Activated CD8-positive, alpha-beta T cell treated with anti-CD3 and anti-CD28 coated beads for 36 hours (primary cell): ENCODE results near the gene CCL25. TPM values are rescaled to one million over a fixed set of nuclear protein-coding genes. Genes with fewer than 3 reads are reported as not detected.

ENCODE experiments used
- ATAC-seq: fragments of 200-7000 bp; cut with Tn5 transposase; one replicate; pipeline ENCODE4 v1.10.0; 2021; ENCODE audit warnings: mild to moderate bottlenecking, moderate library complexity
- CTCF ChIA-PET: fragments of 350-600 bp; sonication (Branson Sonifier 250); formaldehyde crosslinking; loops from one replicate; lab custom pipeline; 2021; ENCODE audit warnings: antibody characterized with exemption; lab: Charles Lee
- POLR2A ChIA-PET: fragments of 350-600 bp; sonication (Branson Sonifier 250); formaldehyde crosslinking; loops from one replicate; lab custom pipeline; 2021; ENCODE audit warnings: antibody characterized with exemption; lab: Charles Lee
- DNase-seq: peaks from one replicate; pipeline ENCODE4 v3.0.0-alpha.2; 2020
- H3K27ac Mint-ChIP-seq: one replicate; pipeline ENCODE4 v1.8.0; 2021; ENCODE audit warnings: mild to moderate bottlenecking, mixed read lengths
- H3K27me3 Mint-ChIP-seq: one replicate; pipeline ENCODE4 v1.8.0; 2021; ENCODE audit warnings: mixed read lengths
- H3K36me3 Mint-ChIP-seq: one replicate; pipeline ENCODE4 v1.8.0; 2021; ENCODE audit warnings: low read depth, mixed read lengths
- H3K4me1 Mint-ChIP-seq: one replicate; pipeline ENCODE4 v1.8.0; 2021; ENCODE audit warnings: low read depth, mixed read lengths
- H3K4me3 Mint-ChIP-seq: one replicate; pipeline ENCODE4 v1.8.0; 2021; ENCODE audit warnings: mild to moderate bottlenecking, moderate library complexity, mixed read lengths
- H3K9me3 Mint-ChIP-seq: one replicate; pipeline ENCODE4 v1.8.0; 2021; ENCODE audit warnings: mixed read lengths
- intact Hi-C: fragments of 100-400 bp; cut with micrococcal nuclease; formaldehyde crosslinking; loops from one replicate; pipeline ENCODE4 v1.10.0; 2022
- total RNA-seq, 2 experiments: library from RNA; stranded (reverse); gene quantifications; one replicate each; pipeline ENCODE4 v1.2.3, GENCODE V29; 2021
- TF ChIP-seq, protein P1 (sequence below): fragments of 200-600 bp; IDR thresholded peaks from one replicate; pipeline ENCODE4 v1.8.0; 2022; ENCODE audit warnings: antibody characterized with exemption, mild to moderate bottlenecking

Gene CCL25
- total RNA-seq, 2 experiments from 2014 or later: 0.29 TPM; not detected in 1

DNA sequence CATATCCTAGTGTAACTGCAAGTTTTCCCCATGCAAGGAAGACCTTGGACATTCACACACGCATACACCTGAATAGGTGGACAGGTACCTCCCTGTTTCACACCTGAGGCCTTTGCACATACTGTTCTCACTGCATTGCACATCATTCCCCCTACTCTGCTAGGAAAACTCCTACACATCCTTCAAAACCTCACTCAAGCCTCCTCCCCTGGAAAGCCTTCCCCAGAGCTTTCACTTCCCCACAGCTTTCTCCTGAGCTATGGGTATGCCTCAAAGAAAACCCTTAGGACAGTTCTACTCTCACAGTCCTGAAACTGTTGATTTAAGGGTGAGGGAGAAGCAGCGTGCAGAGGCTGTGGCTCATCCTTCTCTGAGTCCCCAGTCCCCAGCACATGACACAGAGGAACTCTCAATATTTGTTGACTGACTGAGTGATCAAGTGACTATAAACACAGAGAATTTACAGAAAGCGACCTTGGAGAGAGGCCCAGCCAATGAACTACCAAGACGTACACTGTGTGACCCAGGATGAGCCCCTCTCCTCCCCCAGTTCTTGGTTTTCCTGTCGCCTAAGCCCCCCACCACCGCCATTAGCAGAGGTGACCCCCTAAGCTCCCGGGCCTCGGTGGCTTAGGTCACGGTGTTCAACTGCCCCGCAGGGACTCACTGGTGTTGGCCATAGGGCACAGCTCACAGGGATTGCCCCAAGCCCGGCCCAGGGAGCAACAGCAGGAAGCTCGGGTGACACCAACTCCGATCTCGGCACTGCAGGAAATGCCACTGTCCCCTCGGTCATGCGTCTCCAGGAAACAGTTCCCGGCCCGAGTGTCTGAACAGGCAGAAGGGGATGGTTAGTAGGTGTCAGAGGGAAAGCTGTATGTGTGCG is 56.2 kb downstream of the CCL25 start:
- DNase-seq: no peak
- TF ChIP-seq, protein P1, sequence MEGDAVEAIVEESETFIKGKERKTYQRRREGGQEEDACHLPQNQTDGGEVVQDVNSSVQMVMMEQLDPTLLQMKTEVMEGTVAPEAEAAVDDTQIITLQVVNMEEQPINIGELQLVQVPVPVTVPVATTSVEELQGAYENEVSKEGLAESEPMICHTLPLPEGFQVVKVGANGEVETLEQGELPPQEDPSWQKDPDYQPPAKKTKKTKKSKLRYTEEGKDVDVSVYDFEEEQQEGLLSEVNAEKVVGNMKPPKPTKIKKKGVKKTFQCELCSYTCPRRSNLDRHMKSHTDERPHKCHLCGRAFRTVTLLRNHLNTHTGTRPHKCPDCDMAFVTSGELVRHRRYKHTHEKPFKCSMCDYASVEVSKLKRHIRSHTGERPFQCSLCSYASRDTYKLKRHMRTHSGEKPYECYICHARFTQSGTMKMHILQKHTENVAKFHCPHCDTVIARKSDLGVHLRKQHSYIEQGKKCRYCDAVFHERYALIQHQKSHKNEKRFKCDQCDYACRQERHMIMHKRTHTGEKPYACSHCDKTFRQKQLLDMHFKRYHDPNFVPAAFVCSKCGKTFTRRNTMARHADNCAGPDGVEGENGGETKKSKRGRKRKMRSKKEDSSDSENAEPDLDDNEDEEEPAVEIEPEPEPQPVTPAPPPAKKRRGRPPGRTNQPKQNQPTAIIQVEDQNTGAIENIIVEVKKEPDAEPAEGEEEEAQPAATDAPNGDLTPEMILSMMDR: no peak
- POLR2A ChIA-PET: no interaction called here
- H3K36me3 Mint-ChIP-seq: no peaks in the 10 kb centered on the region
- no peak overlapping the region for H3K27ac Mint-ChIP-seq
- no peak for ATAC-seq
- H3K9me3 Mint-ChIP-seq: no peaks in the 10 kb centered on the region
- H3K4me1 Mint-ChIP-seq: no peaks in the 10 kb centered on the region
- intact Hi-C loops: no loop called here
- no peak overlapping the region for H3K4me3 Mint-ChIP-seq
- H3K27me3 Mint-ChIP-seq: peaks cover 6% of the 10 kb centered on the region
- CTCF ChIA-PET: no interaction called here

GRCh38 chr19:8109455-8109854 is 56.9 kb downstream of the CCL25 start:
- no peak overlapping the region for H3K4me3 Mint-ChIP-seq
- no peaks in the 10 kb centered on the region for H3K4me1 Mint-ChIP-seq
- CTCF ChIA-PET: no interaction called here
- POLR2A ChIA-PET: no interaction called here
- TF ChIP-seq, protein P1: no peak
- H3K27ac Mint-ChIP-seq: no peak overlapping the region
- no peaks in the 10 kb centered on the region for H3K36me3 Mint-ChIP-seq
- peaks cover 6% of the 10 kb centered on the region for H3K27me3 Mint-ChIP-seq
- no peak for ATAC-seq
- H3K9me3 Mint-ChIP-seq: no peaks in the 10 kb centered on the region
- intact Hi-C loops: no loop called here
- DNase-seq: no peak

DNA sequence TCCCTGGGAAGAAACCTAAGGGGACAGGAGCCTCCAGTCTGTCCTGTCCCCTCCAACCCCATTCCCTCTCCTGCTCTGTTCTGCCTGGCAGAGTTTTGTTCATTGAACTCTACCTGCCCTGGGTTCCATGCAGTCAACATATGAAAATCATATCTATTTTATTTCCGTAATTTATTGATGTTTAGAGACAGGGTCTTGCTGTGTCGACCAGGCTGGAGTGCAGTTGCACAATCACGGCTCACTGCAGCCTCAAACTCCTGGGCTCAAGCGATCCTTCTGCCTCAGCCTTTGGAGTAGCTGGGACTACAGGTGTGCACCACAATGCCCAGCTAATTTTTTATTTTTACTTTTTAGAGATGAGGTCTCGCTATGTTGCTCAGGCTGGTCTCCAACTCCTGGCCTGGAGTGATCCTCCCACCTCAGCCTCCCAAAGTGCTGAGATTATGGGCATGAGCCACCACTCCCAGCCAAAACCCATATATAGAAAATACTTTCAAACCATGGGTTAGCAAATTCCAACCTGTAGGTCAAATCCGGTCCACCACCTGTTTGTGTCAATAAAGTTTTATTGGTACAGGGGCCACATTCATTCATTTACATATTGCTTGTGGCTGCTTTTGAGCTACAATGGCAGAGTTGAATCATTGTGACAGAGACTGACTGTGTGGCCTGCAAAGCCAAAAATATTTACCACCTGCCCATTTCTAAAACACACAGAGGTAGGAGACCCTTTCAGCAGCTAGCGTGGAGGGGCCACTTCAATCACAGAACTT is 57.5 kb downstream of the CCL25 start:
- no peak for DNase-seq
- CTCF ChIA-PET: no interaction called here
- Mint-ChIP-seq H3K4me3 (no peak overlapping the region), H3K27me3 (peaks cover 6% of the 10 kb centered on the region), H3K36me3 (no peaks in the 10 kb centered on the region), H3K9me3 (no peaks in the 10 kb centered on the region), H3K27ac (no peak overlapping the region), H3K4me1 (no peaks in the 10 kb centered on the region)
- TF ChIP-seq, protein P1: no peak
- ATAC-seq: no peak
- intact Hi-C loops: no loop called here
- POLR2A ChIA-PET: no interaction called here

DNA sequence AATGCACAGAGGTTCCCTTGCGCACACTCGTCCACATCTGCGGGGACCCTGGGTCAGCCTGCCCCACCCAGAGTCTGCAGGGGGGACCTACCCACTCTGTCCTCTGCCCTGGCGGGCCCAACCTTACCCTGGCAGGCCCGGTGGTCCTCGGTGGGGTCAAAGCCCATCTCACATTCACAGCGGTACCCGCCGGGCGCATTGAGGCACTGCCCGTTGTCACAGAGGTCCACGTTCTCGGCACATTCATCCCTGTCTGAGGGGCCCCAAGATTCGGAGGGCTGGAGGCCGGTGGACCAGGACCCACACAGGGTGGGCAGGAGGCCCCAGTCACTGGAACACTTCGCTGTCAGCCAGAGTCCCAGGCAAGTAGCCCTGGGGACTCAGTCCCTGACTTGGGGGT is 58.4 kb downstream of the CCL25 start:
- CTCF ChIA-PET: no interaction called here
- intact Hi-C loops: no loop called here
- TF ChIP-seq, protein P1: no peak

GRCh38 chr19:8111376-8111775 is 58.8 kb downstream of the CCL25 start:
- TF ChIP-seq, protein P1: no peak
- H3K27ac Mint-ChIP-seq: no peak overlapping the region
- H3K9me3 Mint-ChIP-seq: no peaks in the 10 kb centered on the region
- ChIA-PET POLR2A (no interaction called here), CTCF (no interaction called here)
- no peak for DNase-seq
- ATAC-seq: no peak
- intact Hi-C loops: no loop called here
- no peaks in the 10 kb centered on the region for H3K36me3 Mint-ChIP-seq
- H3K27me3 Mint-ChIP-seq: peaks cover 6% of the 10 kb centered on the region
- H3K4me3 Mint-ChIP-seq: no peak overlapping the region
- H3K4me1 Mint-ChIP-seq: no peaks in the 10 kb centered on the region

More for the DNA sequence above, 58.4 kb downstream of the CCL25 start:
- no peak overlapping the region for H3K4me3 Mint-ChIP-seq
- POLR2A ChIA-PET: no interaction called here
- H3K4me1 Mint-ChIP-seq: no peaks in the 10 kb centered on the region
- H3K36me3 Mint-ChIP-seq: no peaks in the 10 kb centered on the region
- DNase-seq (no peak), ATAC-seq (no peak)
- H3K9me3 Mint-ChIP-seq: no peaks in the 10 kb centered on the region
- peaks cover 6% of the 10 kb centered on the region for H3K27me3 Mint-ChIP-seq
- no peak overlapping the region for H3K27ac Mint-ChIP-seq
